ENCODE data around the gene KRTAP4-9. TPM values are rescaled to one million over a fixed set of nuclear protein-coding genes. Genes with fewer than 3 reads are reported as not detected.
"Not testable (repeated sequence)": the region's sequence is repeated elsewhere in the genome, so short reads cannot be mapped to it uniquely, and the experiment has no call there.

Gene KRTAP4-9
- total and polyA plus RNA-seq, 4 donors = 0.13 TPM; not detected in 3

GRCh38 chr17:41065016-41065689 lies 40.0 kb upstream of the KRTAP4-9 start:
- H3K36me3 ChIP-seq (ENCODE audit: control insufficient read depth in 1 of 2, insufficient read depth in 2 of 2, low read length in 1 of 2); H3K27ac ChIP-seq (ENCODE audit: low read depth in 1 of 2, low read length in 2 of 2); ATAC-seq (ENCODE audit: low FRiP score); DNase-seq; H3K4me3 ChIP-seq (ENCODE audit: low read length in 2 of 2); H3K4me1 ChIP-seq (ENCODE audit: control insufficient read depth in 1 of 2, insufficient read depth in 2 of 2, low read length in 2 of 2); intact Hi-C loops (cut with DNase I); H3K27me3 ChIP-seq (ENCODE audit: control insufficient read depth in 1 of 2, insufficient read depth in 2 of 2, low read length in 1 of 2); H3K9me3 ChIP-seq (ENCODE audit: control insufficient read depth, low read length): not testable (repeated sequence)
- 68 to 74% methylated on average over 6 to 7 of the region's 16 CpGs for WGBS, 2 donors

GRCh38 chr17:41065829-41066624 lies 39.2 kb upstream of the KRTAP4-9 start, which contains the start of gene KRTAP2-4:
KRTAP2-4 (minus strand) TSS chr17:41065879; CDS start chr17:41065845, 34 bp downstream.
- Histone ChIP-seq H3K27me3 (ENCODE audit: control insufficient read depth in 1 of 2, insufficient read depth in 2 of 2, low read length in 1 of 2) (no peaks in the 10 kb centered on the region), H3K27ac (ENCODE audit: low read depth in 1 of 2, low read length in 2 of 2) (no peak within 1 kb of the TSS), H3K36me3 (ENCODE audit: control insufficient read depth in 1 of 2, insufficient read depth in 2 of 2, low read length in 1 of 2) (no peaks in the 10 kb centered on the region), H3K9me3 (ENCODE audit: control insufficient read depth, low read length) (no peaks in the 10 kb centered on the region), H3K4me3 (ENCODE audit: low read length in 2 of 2) (no peak within 1 kb of the TSS), H3K4me1 (ENCODE audit: control insufficient read depth in 1 of 2, insufficient read depth in 2 of 2, low read length in 2 of 2) (no peaks in the 10 kb centered on the region)
- intact Hi-C loops (cut with DNase I) = no loop called here
- DNase-seq (no peak), ATAC-seq (ENCODE audit: low FRiP score) (no peak)
- WGBS, 2 donors = 84 to 91% methylated on average over 6 of the region's 6 CpGs

- no peaks in the 10 kb centered on the region for H3K36me3 ChIP-seq (ENCODE audit: control insufficient read depth in 1 of 2, insufficient read depth in 2 of 2, low read length in 1 of 2)
- no peak for ATAC-seq (ENCODE audit: low FRiP score)
- intact Hi-C loops (cut with DNase I) = no loop called here
- DNase-seq = no peak
- no peak overlapping the region for H3K27ac ChIP-seq (ENCODE audit: low read depth in 1 of 2, low read length in 2 of 2)
- H3K27me3 ChIP-seq (ENCODE audit: control insufficient read depth in 1 of 2, insufficient read depth in 2 of 2, low read length in 1 of 2) = no peaks in the 10 kb centered on the region
- no peaks in the 10 kb centered on the region for H3K9me3 ChIP-seq (ENCODE audit: control insufficient read depth, low read length)
- H3K4me1 ChIP-seq (ENCODE audit: control insufficient read depth in 1 of 2, insufficient read depth in 2 of 2, low read length in 2 of 2) = no peaks in the 10 kb centered on the region
- H3K4me3 ChIP-seq (ENCODE audit: low read length in 2 of 2) = no peak overlapping the region
These were observed 37.9 kb upstream of the KRTAP4-9 start for GRCh38 chr17:41067281-41067680.

DNA sequence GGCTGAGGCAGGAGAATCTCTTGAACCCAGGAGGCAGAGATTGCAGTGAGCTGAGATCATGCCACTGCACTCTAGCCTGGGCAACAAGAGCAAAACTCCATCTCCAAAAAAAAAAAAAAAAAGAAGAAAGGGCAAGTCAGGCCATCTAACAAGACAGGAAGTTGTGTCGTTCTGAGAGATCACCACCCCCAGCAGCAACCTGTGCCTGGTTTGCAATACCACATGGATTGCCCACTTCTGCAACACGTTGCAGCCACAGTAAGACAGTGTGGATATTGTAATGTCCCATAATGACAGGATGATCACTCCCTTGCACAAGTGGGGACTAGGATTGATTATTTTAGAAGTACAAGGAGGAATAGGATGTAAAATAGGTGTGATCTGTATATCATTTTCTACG lies 36.2 kb upstream of the KRTAP4-9 start:
- Histone ChIP-seq H3K27me3 (ENCODE audit: control insufficient read depth in 1 of 2, insufficient read depth in 2 of 2, low read length in 1 of 2) (no peaks in the 10 kb centered on the region), H3K27ac (ENCODE audit: low read depth in 1 of 2, low read length in 2 of 2) (no peak overlapping the region), H3K36me3 (ENCODE audit: control insufficient read depth in 1 of 2, insufficient read depth in 2 of 2, low read length in 1 of 2) (no peaks in the 10 kb centered on the region), H3K4me3 (ENCODE audit: low read length in 2 of 2) (no peak overlapping the region), H3K4me1 (ENCODE audit: control insufficient read depth in 1 of 2, insufficient read depth in 2 of 2, low read length in 2 of 2) (no peaks in the 10 kb centered on the region), H3K9me3 (ENCODE audit: control insufficient read depth, low read length) (no peaks in the 10 kb centered on the region)
- ATAC-seq (ENCODE audit: low FRiP score) (no peak), DNase-seq (no peak)
- 76 to 78% methylated on average over 3 of the region's 3 CpGs for WGBS, 2 donors
- intact Hi-C loops (cut with DNase I) = no loop called here

- no peak for ATAC-seq (ENCODE audit: low FRiP score)
- no peaks in the 10 kb centered on the region for H3K4me1 ChIP-seq (ENCODE audit: control insufficient read depth in 1 of 2, insufficient read depth in 2 of 2, low read length in 2 of 2)
- DNase-seq = no peak
- H3K9me3 ChIP-seq (ENCODE audit: control insufficient read depth, low read length) = no peaks in the 10 kb centered on the region
- WGBS, 2 donors = 90% methylated on average over 5 of the region's 5 CpGs
- no peaks in the 10 kb centered on the region for H3K27me3 ChIP-seq (ENCODE audit: control insufficient read depth in 1 of 2, insufficient read depth in 2 of 2, low read length in 1 of 2)
- H3K36me3 ChIP-seq (ENCODE audit: control insufficient read depth in 1 of 2, insufficient read depth in 2 of 2, low read length in 1 of 2) = no peaks in the 10 kb centered on the region
- intact Hi-C loops (cut with DNase I) = no loop called here
- no peak overlapping the region for H3K4me3 ChIP-seq (ENCODE audit: low read length in 2 of 2)
- no peak overlapping the region for H3K27ac ChIP-seq (ENCODE audit: low read depth in 1 of 2, low read length in 2 of 2)
These were observed 33.4 kb upstream of the KRTAP4-9 start for GRCh38 chr17:41071606-41072360.

DNA sequence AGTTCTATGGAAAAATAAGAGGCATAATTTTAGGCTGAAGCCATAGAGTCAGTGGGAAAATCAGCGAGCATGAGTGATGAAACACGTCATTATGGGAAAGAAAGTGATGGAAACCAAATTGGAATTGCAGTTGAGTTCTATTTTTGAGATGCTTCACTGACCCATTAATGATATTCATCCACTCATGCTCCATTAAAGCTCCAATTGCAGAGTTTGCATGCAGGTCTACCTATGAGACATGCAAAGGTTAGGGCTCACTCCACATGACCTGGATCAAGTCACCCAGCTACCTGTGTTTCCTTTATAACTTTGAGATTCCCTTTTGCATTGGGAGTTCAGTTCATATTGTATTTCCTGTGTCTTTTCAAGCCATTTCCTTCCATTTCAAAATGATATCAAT lies 31.5 kb upstream of the KRTAP4-9 start:
- ATAC-seq (ENCODE audit: low FRiP score) = no peak
- DNase-seq = no peak
- no peaks in the 10 kb centered on the region for H3K27me3 ChIP-seq (ENCODE audit: control insufficient read depth in 1 of 2, insufficient read depth in 2 of 2, low read length in 1 of 2)
- intact Hi-C loops (cut with DNase I) = no loop called here
- H3K4me3 ChIP-seq (ENCODE audit: low read length in 2 of 2) = no peak overlapping the region
- no peak overlapping the region for H3K27ac ChIP-seq (ENCODE audit: low read depth in 1 of 2, low read length in 2 of 2)
- H3K9me3 ChIP-seq (ENCODE audit: control insufficient read depth, low read length) = no peaks in the 10 kb centered on the region
- no peaks in the 10 kb centered on the region for H3K36me3 ChIP-seq (ENCODE audit: control insufficient read depth in 1 of 2, insufficient read depth in 2 of 2, low read length in 1 of 2)
- H3K4me1 ChIP-seq (ENCODE audit: control insufficient read depth in 1 of 2, insufficient read depth in 2 of 2, low read length in 2 of 2) = no peaks in the 10 kb centered on the region
- WGBS, 2 donors = 84% methylated on average over 2 of the region's 2 CpGs

GRCh38 chr17:41076788-41077187 lies 28.4 kb upstream of the KRTAP4-9 start:
- no peaks in the 10 kb centered on the region for H3K4me1 ChIP-seq (ENCODE audit: control insufficient read depth in 1 of 2, insufficient read depth in 2 of 2, low read length in 2 of 2)
- H3K27me3 ChIP-seq (ENCODE audit: control insufficient read depth in 1 of 2, insufficient read depth in 2 of 2, low read length in 1 of 2) = no peaks in the 10 kb centered on the region
- ATAC-seq (ENCODE audit: low FRiP score) = no peak
- H3K27ac ChIP-seq (ENCODE audit: low read depth in 1 of 2, low read length in 2 of 2) = no peak overlapping the region
- no peaks in the 10 kb centered on the region for H3K36me3 ChIP-seq (ENCODE audit: control insufficient read depth in 1 of 2, insufficient read depth in 2 of 2, low read length in 1 of 2)
- intact Hi-C loops (cut with DNase I) = no loop called here
- no peak overlapping the region for H3K4me3 ChIP-seq (ENCODE audit: low read length in 2 of 2)
- no peak for DNase-seq
- H3K9me3 ChIP-seq (ENCODE audit: control insufficient read depth, low read length) = no peaks in the 10 kb centered on the region

DNA sequence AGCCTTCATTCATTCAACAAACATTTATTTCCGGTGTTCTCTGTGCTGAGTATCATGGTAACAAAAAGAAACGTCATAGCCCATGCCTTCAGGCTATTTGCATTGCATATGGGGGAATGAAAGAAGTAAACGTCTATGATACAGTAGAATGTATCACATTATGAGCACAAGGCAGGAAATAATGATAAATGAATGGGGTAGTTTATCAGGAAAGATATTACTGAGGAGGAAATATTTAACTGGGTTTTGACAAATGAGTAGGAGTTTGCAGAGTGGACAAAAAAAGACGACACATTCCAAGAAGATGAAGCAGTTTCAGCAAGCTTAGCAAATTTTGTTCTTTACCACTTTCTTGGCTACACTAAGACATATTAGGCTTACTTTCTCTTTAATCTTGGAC lies 22.6 kb upstream of the KRTAP4-9 start:
- no peak overlapping the region for H3K27ac ChIP-seq (ENCODE audit: low read depth in 1 of 2, low read length in 2 of 2)
- no peak for DNase-seq
- H3K9me3 ChIP-seq (ENCODE audit: control insufficient read depth, low read length) = no peaks in the 10 kb centered on the region
- no peak for ATAC-seq (ENCODE audit: low FRiP score)
- no peaks in the 10 kb centered on the region for H3K4me1 ChIP-seq (ENCODE audit: control insufficient read depth in 1 of 2, insufficient read depth in 2 of 2, low read length in 2 of 2)
- intact Hi-C loops (cut with DNase I) = no loop called here
- no peaks in the 10 kb centered on the region for H3K36me3 ChIP-seq (ENCODE audit: control insufficient read depth in 1 of 2, insufficient read depth in 2 of 2, low read length in 1 of 2)
- no peak overlapping the region for H3K4me3 ChIP-seq (ENCODE audit: low read length in 2 of 2)
- 40 to 48% methylated on average over 4 of the region's 4 CpGs for WGBS, 2 donors
- H3K27me3 ChIP-seq (ENCODE audit: control insufficient read depth in 1 of 2, insufficient read depth in 2 of 2, low read length in 1 of 2) = no peaks in the 10 kb centered on the region

Data from aorta (tissue), 5 donors.